Astrocyte (in vitro differentiated cells and primary cell): ENCODE results near the gene DOCK10. TPM values are rescaled to one million over a fixed set of nuclear protein-coding genes. Genes with fewer than 3 reads are reported as not detected.

ENCODE experiments used
- DNase-seq: peaks from one replicate; pipeline ENCODE4 v3.0.0-alpha.2; 2010; ENCODE audit warnings: low read depth
- FAIRE-seq: peaks from 2 replicates; lab custom pipeline; 2011; peaks lifted over from hg19 to GRCh38; lab: Jason Lieb, UNC
- H2AFZ ChIP-seq: 2 replicates; pipeline ENCODE4 v1.6.0; 2012; ENCODE audit warnings: low read depth, low read length, inconsistent platforms
- H3K27ac ChIP-seq: 2 replicates; pipeline ENCODE4 v1.5.1; 2011; ENCODE audit warnings: low read depth, low read length, inconsistent platforms
- H3K27me3 ChIP-seq: 2 replicates; pipeline ENCODE4 v1.6.0; 2011; ENCODE audit warnings: low read length, inconsistent platforms; ENCODE audit not compliant: insufficient read depth
- H3K36me3 ChIP-seq: 2 replicates; pipeline ENCODE4 v1.5.1; 2011; ENCODE audit warnings: low read length, inconsistent platforms; ENCODE audit not compliant: insufficient read depth
- H3K4me1 ChIP-seq: 2 replicates; pipeline ENCODE4 v1.5.1; 2011; ENCODE audit warnings: low read length, inconsistent platforms; ENCODE audit not compliant: insufficient read depth
- H3K4me2 ChIP-seq: 2 replicates; pipeline ENCODE4 v1.6.0; 2012; ENCODE audit warnings: low read length, inconsistent platforms
- H3K4me3 ChIP-seq: 2 replicates; pipeline ENCODE4 v1.5.1; 2011; ENCODE audit warnings: low read depth, mild to moderate bottlenecking, low read length, inconsistent platforms; ENCODE audit not compliant: insufficient read depth
- H3K79me2 ChIP-seq: 2 replicates; pipeline ENCODE4 v1.6.0; 2012; ENCODE audit warnings: mild to moderate bottlenecking, low read length, inconsistent platforms; ENCODE audit not compliant: insufficient read depth
- H3K9ac ChIP-seq: 2 replicates; pipeline ENCODE4 v1.6.0; 2012; ENCODE audit warnings: mild to moderate bottlenecking, low read length, inconsistent platforms
- H3K9me3 ChIP-seq: 2 replicates; pipeline ENCODE4 v1.5.1; 2012; ENCODE audit warnings: low read depth, mild to moderate bottlenecking, low read length, inconsistent platforms; ENCODE audit not compliant: insufficient read depth
- H4K20me1 ChIP-seq: 2 replicates; pipeline ENCODE4 v1.6.0; 2012; ENCODE audit warnings: low read length, inconsistent platforms; ENCODE audit not compliant: insufficient read depth
- H3K27ac Mint-ChIP-seq: one replicate; pipeline ENCODE4 v1.8.0; 2021; ENCODE audit warnings: mild to moderate bottlenecking, mixed read lengths; ENCODE audit not compliant: unreplicated experiment
- H3K27me3 Mint-ChIP-seq: one replicate; pipeline ENCODE4 v1.8.0; 2021; ENCODE audit warnings: low read depth, mixed read lengths; ENCODE audit not compliant: unreplicated experiment
- H3K36me3 Mint-ChIP-seq: one replicate; pipeline ENCODE4 v1.8.0; 2021; ENCODE audit warnings: low read depth, mixed read lengths; ENCODE audit not compliant: unreplicated experiment
- H3K4me1 Mint-ChIP-seq: one replicate; pipeline ENCODE4 v1.8.0; 2021; ENCODE audit warnings: low read depth, mixed read lengths; ENCODE audit not compliant: unreplicated experiment
- H3K4me3 Mint-ChIP-seq: one replicate; pipeline ENCODE4 v1.8.0; 2021; ENCODE audit warnings: mild to moderate bottlenecking, moderate library complexity, mixed read lengths; ENCODE audit not compliant: unreplicated experiment
- H3K9me3 Mint-ChIP-seq: one replicate; pipeline ENCODE4 v1.8.0; 2021; ENCODE audit warnings: mild to moderate bottlenecking, mixed read lengths; ENCODE audit not compliant: unreplicated experiment
- EZH2 ChIP-seq: IDR thresholded peaks from 2 replicates; pipeline ENCODE4 v1.6.1; 2012; ENCODE audit warnings: mild to moderate bottlenecking, low read length, inconsistent platforms; ENCODE audit not compliant: insufficient read depth
- total RNA-seq: library from RNA; stranded (reverse); gene quantifications from 2 replicates; pipeline ENCODE4 v1.2.1, GENCODE V29; 2021
- TF ChIP-seq, protein P1 (sequence below): IDR thresholded peaks from 2 replicates; pipeline ENCODE4 v1.5.1; 2011; ENCODE audit warnings: low read depth, mild to moderate bottlenecking, inconsistent platforms, low read length, moderate library complexity; ENCODE audit not compliant: insufficient read depth

The DOCK10 gene
- total RNA-seq, 1 donor from 2014 or later: 7.7 TPM

DNA sequence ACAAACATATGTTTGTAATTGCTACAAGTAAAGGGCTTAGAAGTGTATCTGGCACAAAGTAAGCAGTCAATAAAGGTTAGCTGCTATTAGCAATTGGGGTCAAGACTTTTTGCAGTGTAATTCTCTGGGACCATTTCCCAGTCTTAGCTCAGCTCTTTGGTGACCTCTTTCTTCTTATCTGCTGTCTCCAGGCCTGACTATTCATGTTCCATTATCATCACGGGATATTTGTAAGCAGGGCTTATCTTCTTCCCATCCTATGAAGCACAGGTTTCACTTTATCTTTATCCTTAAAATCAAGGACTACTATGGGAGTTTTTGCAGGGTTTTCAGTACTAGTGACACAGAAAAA, 131.7 kb downstream of the DOCK10 start:
- peaks cover under 1% of the 10 kb centered on the region for H3K36me3 ChIP-seq
- H3K9me3 ChIP-seq: no peaks in the 10 kb centered on the region
- no peak overlapping the region for H3K4me3 ChIP-seq
- TF ChIP-seq, protein P1, sequence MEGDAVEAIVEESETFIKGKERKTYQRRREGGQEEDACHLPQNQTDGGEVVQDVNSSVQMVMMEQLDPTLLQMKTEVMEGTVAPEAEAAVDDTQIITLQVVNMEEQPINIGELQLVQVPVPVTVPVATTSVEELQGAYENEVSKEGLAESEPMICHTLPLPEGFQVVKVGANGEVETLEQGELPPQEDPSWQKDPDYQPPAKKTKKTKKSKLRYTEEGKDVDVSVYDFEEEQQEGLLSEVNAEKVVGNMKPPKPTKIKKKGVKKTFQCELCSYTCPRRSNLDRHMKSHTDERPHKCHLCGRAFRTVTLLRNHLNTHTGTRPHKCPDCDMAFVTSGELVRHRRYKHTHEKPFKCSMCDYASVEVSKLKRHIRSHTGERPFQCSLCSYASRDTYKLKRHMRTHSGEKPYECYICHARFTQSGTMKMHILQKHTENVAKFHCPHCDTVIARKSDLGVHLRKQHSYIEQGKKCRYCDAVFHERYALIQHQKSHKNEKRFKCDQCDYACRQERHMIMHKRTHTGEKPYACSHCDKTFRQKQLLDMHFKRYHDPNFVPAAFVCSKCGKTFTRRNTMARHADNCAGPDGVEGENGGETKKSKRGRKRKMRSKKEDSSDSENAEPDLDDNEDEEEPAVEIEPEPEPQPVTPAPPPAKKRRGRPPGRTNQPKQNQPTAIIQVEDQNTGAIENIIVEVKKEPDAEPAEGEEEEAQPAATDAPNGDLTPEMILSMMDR: no peak
- no peak for TF ChIP-seq EZH2
- peak; percentile 36 for DNase-seq
- H3K27me3 ChIP-seq: no peaks in the 10 kb centered on the region
- FAIRE-seq: no peak
- H3K36me3 Mint-ChIP-seq: no peaks in the 10 kb centered on the region
- H3K79me2 ChIP-seq: no peaks in the 10 kb centered on the region
- H3K27me3 Mint-ChIP-seq: no peaks in the 10 kb centered on the region
- no peak overlapping the region for H3K9ac ChIP-seq
- H3K4me3 Mint-ChIP-seq: no peak overlapping the region
- no peak overlapping the region for H3K27ac ChIP-seq
- H3K9me3 Mint-ChIP-seq: no peaks in the 10 kb centered on the region
- peaks cover 10% of the 10 kb centered on the region for H3K4me1 ChIP-seq
- no peaks in the 10 kb centered on the region for H4K20me1 ChIP-seq
- H3K27ac Mint-ChIP-seq: no peak overlapping the region
- peak overlapping the region; percentile 35 for H3K4me2 ChIP-seq
- H3K4me1 Mint-ChIP-seq: peaks cover 9% of the 10 kb centered on the region
- no peak overlapping the region for H2AFZ ChIP-seq

DNA sequence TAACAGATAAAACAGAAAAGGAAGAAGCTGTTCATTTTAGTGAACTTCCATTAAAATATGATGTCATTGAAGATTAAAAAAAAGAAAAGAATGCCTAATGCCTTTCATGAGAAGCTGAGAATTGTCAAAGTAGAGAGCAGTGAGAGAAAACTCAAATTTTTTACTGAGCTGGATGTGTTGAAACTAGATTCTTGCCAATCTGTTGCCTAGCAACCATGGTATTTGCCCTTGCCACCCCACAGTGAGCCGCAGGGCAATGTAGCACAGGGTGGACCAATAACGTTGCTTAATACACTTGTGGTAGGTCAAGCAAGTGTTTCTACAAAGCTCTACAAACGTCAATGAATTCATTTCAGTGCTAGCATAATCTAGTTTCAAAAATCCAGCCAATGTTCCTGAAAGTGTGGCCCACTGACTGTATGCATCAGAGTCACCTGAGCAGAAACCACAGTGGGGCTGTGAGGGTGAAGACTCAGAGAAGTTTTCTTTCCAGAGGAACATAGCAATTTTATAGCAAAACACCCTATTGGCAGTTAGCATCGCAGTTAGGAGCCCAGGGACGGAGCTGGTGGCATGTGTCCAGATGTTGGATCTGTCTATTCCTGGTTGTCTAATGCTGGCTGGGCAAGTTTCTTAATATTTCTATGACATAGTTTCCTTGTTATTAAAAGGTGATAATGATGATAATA, 132.2 kb downstream of the DOCK10 start:
- H4K20me1 ChIP-seq: no peaks in the 10 kb centered on the region
- H3K36me3 ChIP-seq: no peaks in the 10 kb centered on the region
- Mint-ChIP-seq H3K9me3 (no peaks in the 10 kb centered on the region), H3K4me1 (peaks cover 9% of the 10 kb centered on the region), H3K27ac (peak overlapping the region; percentile 38), H3K27me3 (no peaks in the 10 kb centered on the region), H3K4me3 (no peak overlapping the region), H3K36me3 (no peaks in the 10 kb centered on the region)
- no peak overlapping the region for H2AFZ ChIP-seq
- peak; percentile 17 for FAIRE-seq
- H3K27ac ChIP-seq: no peak overlapping the region
- H3K27me3 ChIP-seq: no peaks in the 10 kb centered on the region
- no peak overlapping the region for H3K9ac ChIP-seq
- peak; percentile 82 for DNase-seq
- no peak overlapping the region for H3K4me3 ChIP-seq
- TF ChIP-seq, protein P1: no peak
- TF ChIP-seq EZH2: no peak
- H3K79me2 ChIP-seq: no peaks in the 10 kb centered on the region
- no peaks in the 10 kb centered on the region for H3K9me3 ChIP-seq
- peak overlapping the region; percentile 35 for H3K4me2 ChIP-seq
- H3K4me1 ChIP-seq: peaks cover 8% of the 10 kb centered on the region

DNA sequence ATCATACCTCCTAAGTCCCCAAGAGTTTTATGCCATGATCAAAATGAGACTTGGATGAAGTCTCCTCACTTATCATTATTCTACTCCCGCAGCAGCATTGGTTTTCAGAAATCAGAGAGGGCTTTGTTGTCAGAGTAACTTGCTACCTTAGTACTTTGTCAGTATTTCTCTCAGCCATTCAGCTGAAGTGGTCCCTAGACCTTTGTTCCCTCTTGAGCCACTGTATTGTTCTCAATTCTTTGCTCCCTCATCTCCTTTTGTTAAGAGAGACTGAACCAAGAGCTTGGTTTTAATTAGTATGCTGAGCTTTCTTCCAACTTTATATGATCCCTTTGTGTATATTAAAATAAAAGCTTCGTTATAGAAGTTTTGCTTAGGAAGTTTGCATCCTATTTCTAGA, 133.4 kb downstream of the DOCK10 start:
- Histone ChIP-seq H3K4me2 (no peak overlapping the region), H3K9me3 (no peaks in the 10 kb centered on the region), H3K27ac (no peak overlapping the region), H2AFZ (no peak overlapping the region), H3K4me3 (no peak overlapping the region), H3K27me3 (no peaks in the 10 kb centered on the region), H3K79me2 (no peaks in the 10 kb centered on the region), H3K9ac (no peak overlapping the region), H4K20me1 (no peaks in the 10 kb centered on the region), H3K36me3 (no peaks in the 10 kb centered on the region), H3K4me1 (peaks cover 8% of the 10 kb centered on the region)
- no peak overlapping the region for H3K27ac Mint-ChIP-seq
- H3K9me3 Mint-ChIP-seq: no peaks in the 10 kb centered on the region
- FAIRE-seq: no peak
- TF ChIP-seq, protein P1: no peak
- TF ChIP-seq EZH2: no peak
- H3K4me3 Mint-ChIP-seq: no peak overlapping the region
- H3K27me3 Mint-ChIP-seq: no peaks in the 10 kb centered on the region
- H3K36me3 Mint-ChIP-seq: no peaks in the 10 kb centered on the region
- DNase-seq: no peak
- peaks cover 10% of the 10 kb centered on the region for H3K4me1 Mint-ChIP-seq
